Naive B cell (primary cell): ENCODE measurements around the gene LDLRAD4. TPM values are rescaled to one million over a fixed set of nuclear protein-coding genes. Genes with fewer than 3 reads are reported as not detected.

Experiments used
- ATAC-seq, 2 donors: fragments of 150-1000 bp; cut with Tn5 transposase; 2 replicates each; pipeline ENCODE4 v1.10.0; 2021; ENCODE audit warnings: low read depth in 2 of 2, mild to moderate bottlenecking in 2 of 2, moderate library complexity in 2 of 2
- DNase-seq: peaks from one replicate; pipeline ENCODE4 v3.0.0; 2022
- H3K27ac Mint-ChIP-seq, 6 donors: one replicate each; pipeline ENCODE4 v1.8.0; 2020 to 2022; ENCODE audit warnings: mild to moderate bottlenecking in 6 of 6, mixed read lengths in 6 of 6, moderate library complexity in 5 of 6, inconsistent platforms in 2 of 6
- H3K27me3 Mint-ChIP-seq, 3 donors: one replicate each; pipeline ENCODE4 v1.8.0; 2021 to 2022; ENCODE audit warnings: mixed read lengths in 3 of 3, mild to moderate bottlenecking in 1 of 3
- H3K36me3 Mint-ChIP-seq, 2 donors: one replicate each; pipeline ENCODE4 v1.8.0; 2020 to 2022; ENCODE audit warnings: mixed read lengths in 2 of 2, inconsistent platforms in 1 of 2, mild to moderate bottlenecking in 1 of 2
- H3K4me1 Mint-ChIP-seq, 3 donors: one replicate each; pipeline ENCODE4 v1.8.0; 2020 to 2022; ENCODE audit warnings: mixed read lengths in 3 of 3, inconsistent platforms in 1 of 3, mild to moderate bottlenecking in 1 of 3, moderate library complexity in 1 of 3
- H3K4me3 Mint-ChIP-seq, 8 donors: one replicate each; pipeline ENCODE4 v1.8.0; 2020 to 2022; ENCODE audit warnings: mild to moderate bottlenecking in 8 of 8, mixed read lengths in 8 of 8, moderate library complexity in 8 of 8, inconsistent platforms in 2 of 8
- H3K9me3 Mint-ChIP-seq, 7 donors: one replicate each; pipeline ENCODE4 v1.8.0; 2020 to 2022; ENCODE audit warnings: mixed read lengths in 7 of 7, mild to moderate bottlenecking in 5 of 7, inconsistent platforms in 2 of 7, moderate library complexity in 1 of 7
- polyA plus RNA-seq, 6 donors: library from polyadenylated mRNA; unstranded; fragments of 300-500 nt; fragmentation: Illumina TruSeq; gene quantifications; one replicate each; pipeline ENCODE4 v1.2.3, GENCODE V29; 2021; ENCODE audit warnings: low read depth in 6 of 6

Gene LDLRAD4
- polyA plus RNA-seq, 6 donors from 2014 or later = 6.4 to 16.1 (median 9.2) TPM

- Mint-ChIP-seq H3K36me3 (no peaks in the 10 kb centered on the region), H3K27ac (no peak overlapping the region), H3K27me3 (peaks cover 23 to 46% (median 30%) of the 10 kb centered on the region in 3 donors), H3K4me1 (peaks cover 7 to 11% (median 9%) of the 10 kb centered on the region in 3 donors), H3K9me3 (peaks cover 0 to 2% (median 0%) of the 10 kb centered on the region in 7 donors), H3K4me3 (no peak overlapping the region)
- DNase-seq (no peak), ATAC-seq (no peak)
Observed at GRCh38 chr18:13213036-13213795, 5.3 kb upstream of the LDLRAD4 start.

GRCh38 chr18:13214609-13215008 is 4.0 kb upstream of the LDLRAD4 start:
- peaks cover 0 to 2% (median 0%) of the 10 kb centered on the region in 7 donors for H3K9me3 Mint-ChIP-seq
- no peak overlapping the region for H3K27ac Mint-ChIP-seq
- ATAC-seq = no peak

GRCh38 chr18:13216092-13216582 is 2.4 kb upstream of the LDLRAD4 start:
- peaks cover 0 to 1% (median 0%) of the 10 kb centered on the region in 7 donors for H3K9me3 Mint-ChIP-seq
- peak overlapping the region; percentile 81 to 95 (median 89) for H3K4me3 Mint-ChIP-seq
- H3K4me1 Mint-ChIP-seq = peaks cover 18 to 22% (median 20%) of the 10 kb centered on the region in 3 donors
- peaks cover 40 to 55% (median 47%) of the 10 kb centered on the region in 3 donors for H3K27me3 Mint-ChIP-seq
- DNase-seq (peak; percentile 42), ATAC-seq (peak; percentile 38 to 52)
- no peaks in the 10 kb centered on the region for H3K36me3 Mint-ChIP-seq
- H3K27ac Mint-ChIP-seq = peak overlapping the region in 5 of 6 donors; percentile 24 to 94 (median 74)

More at GRCh38 chr18:13214609-13215008, 4.0 kb upstream of the LDLRAD4 start:
- H3K4me3 Mint-ChIP-seq = no peak overlapping the region
- no peak for DNase-seq
- peaks cover 29 to 47% (median 34%) of the 10 kb centered on the region in 3 donors for H3K27me3 Mint-ChIP-seq
- no peaks in the 10 kb centered on the region for H3K36me3 Mint-ChIP-seq
- peaks cover 16 to 22% (median 19%) of the 10 kb centered on the region in 3 donors for H3K4me1 Mint-ChIP-seq

- ATAC-seq (peak; percentile 67 to 70), DNase-seq (peak; percentile 60)
- Mint-ChIP-seq H3K36me3 (no peaks in the 10 kb centered on the region), H3K4me3 (peak overlapping the region; percentile 81 to 95 (median 89)), H3K27me3 (peaks cover 37 to 62% (median 51%) of the 10 kb centered on the region in 3 donors), H3K9me3 (peaks cover 0 to 1% (median 0%) of the 10 kb centered on the region in 7 donors), H3K27ac (peak overlapping the region in 5 of 6 donors; percentile 24 to 94 (median 74)), H3K4me1 (peaks cover 18 to 22% (median 20%) of the 10 kb centered on the region in 3 donors)
Observed at GRCh38 chr18:13216711-13217465, 1.7 kb upstream of the LDLRAD4 start.

- DNase-seq = peak; percentile 67
- H3K9me3 Mint-ChIP-seq = peaks cover 0 to 1% (median 0%) of the 10 kb centered on the region in 7 donors
- peak overlapping the region in 4 of 8 donors; percentile 15 to 81 (median 35) for H3K4me3 Mint-ChIP-seq
- no peaks in the 10 kb centered on the region for H3K36me3 Mint-ChIP-seq
- H3K4me1 Mint-ChIP-seq = peaks cover 18 to 22% (median 20%) of the 10 kb centered on the region in 3 donors
- peaks cover 40 to 68% (median 50%) of the 10 kb centered on the region in 3 donors for H3K27me3 Mint-ChIP-seq
- ATAC-seq = peak; percentile 61 to 64
- H3K27ac Mint-ChIP-seq = no peak overlapping the region
Observed at GRCh38 chr18:13217466-13217961, 1.0 kb upstream of the LDLRAD4 start.

GRCh38 chr18:13217971-13218367 is 591 bp upstream of the LDLRAD4 start:
- peaks cover 18 to 22% (median 20%) of the 10 kb centered on the region in 3 donors for H3K4me1 Mint-ChIP-seq
- H3K9me3 Mint-ChIP-seq = peaks cover 0 to 1% (median 0%) of the 10 kb centered on the region in 7 donors
- ATAC-seq (no peak), DNase-seq (no peak)
- peak overlapping the region in 7 of 8 donors; percentile 53 to 82 (median 66) for H3K4me3 Mint-ChIP-seq
- H3K27ac Mint-ChIP-seq = no peak overlapping the region
- H3K27me3 Mint-ChIP-seq = peaks cover 44 to 68% (median 46%) of the 10 kb centered on the region in 3 donors
- no peaks in the 10 kb centered on the region for H3K36me3 Mint-ChIP-seq

GRCh38 chr18:13218997-13219396 is 437 bp downstream of the LDLRAD4 start:
- ATAC-seq (no peak), DNase-seq (no peak)
- Mint-ChIP-seq H3K27ac (peak overlapping the region in 3 of 6 donors; percentile 9 to 80 (median 11)), H3K4me3 (peak overlapping the region; percentile 60 to 89 (median 80)), H3K4me1 (peaks cover 18 to 22% (median 20%) of the 10 kb centered on the region in 3 donors), H3K36me3 (no peaks in the 10 kb centered on the region), H3K27me3 (peaks cover 40 to 65% (median 42%) of the 10 kb centered on the region in 3 donors), H3K9me3 (peaks cover 0 to 1% (median 0%) of the 10 kb centered on the region in 7 donors)

GRCh38 chr18:13219593-13220159 is 1.1 kb downstream of the LDLRAD4 start:
- Mint-ChIP-seq H3K36me3 (no peaks in the 10 kb centered on the region), H3K4me3 (peak overlapping the region in 7 of 8 donors; percentile 6 to 89 (median 66)), H3K4me1 (peaks cover 18 to 22% (median 20%) of the 10 kb centered on the region in 3 donors), H3K27me3 (peaks cover 36 to 60% (median 40%) of the 10 kb centered on the region in 3 donors), H3K9me3 (peaks cover 0 to 1% (median 0%) of the 10 kb centered on the region in 7 donors), H3K27ac (peak overlapping the region in 2 of 6 donors; percentile 11 to 80)
- ATAC-seq = no peak
- DNase-seq = no peak

- Mint-ChIP-seq H3K4me1 (peaks cover 18 to 22% (median 20%) of the 10 kb centered on the region in 3 donors), H3K9me3 (peaks cover 0 to 1% (median 0%) of the 10 kb centered on the region in 7 donors), H3K4me3 (peak overlapping the region in 4 of 8 donors; percentile 5 to 82 (median 23)), H3K36me3 (peaks cover 0 to 3% of the 10 kb centered on the region in 2 donors), H3K27ac (peak overlapping the region in 1 of 6 donors; percentile 4), H3K27me3 (peaks cover 34 to 52% (median 35%) of the 10 kb centered on the region in 3 donors)
- ATAC-seq (no peak), DNase-seq (no peak)
Observed at GRCh38 chr18:13220361-13220991, 1.9 kb downstream of the LDLRAD4 start.

GRCh38 chr18:13221869-13222855 is 3.6 kb downstream of the LDLRAD4 start:
- ATAC-seq (no peak), DNase-seq (no peak)
- Mint-ChIP-seq H3K4me1 (peaks cover 11% of the 10 kb centered on the region in 3 donors), H3K27ac (no peak overlapping the region), H3K4me3 (peak overlapping the region in 1 of 8 donors; percentile 82), H3K36me3 (peaks cover 0 to 4% of the 10 kb centered on the region in 2 donors), H3K9me3 (no peaks in the 10 kb centered on the region), H3K27me3 (peaks cover 25 to 46% (median 25%) of the 10 kb centered on the region in 3 donors)

- ATAC-seq (no peak), DNase-seq (no peak)
- peak overlapping the region in 1 of 6 donors; percentile 33 for H3K27ac Mint-ChIP-seq
- H3K4me1 Mint-ChIP-seq = peaks cover 11% of the 10 kb centered on the region in 3 donors
- H3K9me3 Mint-ChIP-seq = no peaks in the 10 kb centered on the region
- no peak overlapping the region for H3K4me3 Mint-ChIP-seq
- peaks cover 25 to 46% (median 25%) of the 10 kb centered on the region in 3 donors for H3K27me3 Mint-ChIP-seq
- peaks cover 0 to 4% of the 10 kb centered on the region in 2 donors for H3K36me3 Mint-ChIP-seq
Observed at GRCh38 chr18:13222856-13223281, 4.3 kb downstream of the LDLRAD4 start.
